Neural cell (in vitro differentiated cells): ENCODE results near the gene PSMG4. TPM values are rescaled to one million over a fixed set of nuclear protein-coding genes. Genes with fewer than 3 reads are reported as not detected.

ENCODE experiments used
- H2AFZ ChIP-seq: fragments of 200-600, 300-800 bp; sonication (generic), shearing (Covaris generic); 2 replicates; pipeline ENCODE4 v1.6.0; 2014; ENCODE audit warnings: low read depth, mild to moderate bottlenecking, antibody characterized with exemption, low read length, moderate library complexity
- H3F3A ChIP-seq: fragments of 200-600 bp; shearing (Covaris generic); 2 replicates; pipeline ENCODE4 v1.6.1; 2016; ENCODE audit warnings: mild to moderate bottlenecking, moderate library complexity, mixed read lengths, antibody characterized with exemption, low read length; ENCODE audit not compliant: insufficient read depth, poor library complexity, severe bottlenecking
- H3K27ac ChIP-seq: fragments of 200-600, 300-800 bp; sonication (generic), shearing (Covaris generic); 2 replicates; pipeline ENCODE4 v1.5.1; 2014; ENCODE audit warnings: mild to moderate bottlenecking, low read length, moderate library complexity
- H3K27me3 ChIP-seq: fragments of 300-800, 200-600 bp; sonication (generic), shearing (Covaris generic); 2 replicates; pipeline ENCODE4 v1.6.0; 2014; ENCODE audit warnings: mild to moderate bottlenecking, low read depth, low read length, moderate library complexity; ENCODE audit not compliant: insufficient read depth
- H3K36me3 ChIP-seq: fragments of 300-800, 200-600 bp; sonication (generic), shearing (Covaris generic); 2 replicates; pipeline ENCODE4 v1.5.1; 2014; ENCODE audit warnings: mild to moderate bottlenecking, antibody characterized with exemption, low read length, moderate library complexity; ENCODE audit not compliant: insufficient read depth
- H3K4me2 ChIP-seq: fragments of 300-800, 200-600 bp; sonication (generic), shearing (Covaris generic); 2 replicates; pipeline ENCODE4 v1.6.0; 2014; ENCODE audit warnings: mild to moderate bottlenecking, low read length
- H3K4me3 ChIP-seq: fragments of 300-800, 200-600 bp; sonication (generic), shearing (Covaris generic); 2 replicates; pipeline ENCODE4 v1.5.1; 2014; ENCODE audit warnings: mild to moderate bottlenecking, low read length, moderate library complexity
- H3K79me2 ChIP-seq: fragments of 200-600 bp; shearing (Covaris generic); replicated peaks from 2 replicates; pipeline ENCODE4 v1.6.0; 2014; ENCODE audit warnings: mild to moderate bottlenecking, low read length, moderate library complexity; ENCODE audit not compliant: insufficient read depth
- H3K9ac ChIP-seq: fragments of 300-800, 200-600 bp; sonication (generic), shearing (Covaris generic); 2 replicates; pipeline ENCODE4 v1.6.1; 2016; ENCODE audit warnings: mild to moderate bottlenecking, low read length, mixed read lengths
- H3K9me2 ChIP-seq: fragments of 200-600 bp; shearing (Covaris generic); 2 replicates; pipeline ENCODE4 v1.6.1; 2016; ENCODE audit warnings: mild to moderate bottlenecking, low read length, mixed read lengths; ENCODE audit not compliant: insufficient read depth
- H3K9me3 ChIP-seq: fragments of 200-600, 300-800 bp; sonication (generic), shearing (Covaris generic); 2 replicates; pipeline ENCODE4 v1.6.1; 2016; ENCODE audit warnings: mild to moderate bottlenecking, mixed run types, low read length, moderate library complexity, mixed read lengths
- H4K20me1 ChIP-seq: fragments of 200-600 bp; shearing (Covaris generic); 2 replicates; pipeline ENCODE4 v1.6.1; 2016; ENCODE audit warnings: mild to moderate bottlenecking, mixed run types; ENCODE audit not compliant: insufficient read depth
- EP300 ChIP-seq: fragments of 450-650 bp; conservative IDR thresholded peaks from 2 replicates; pipeline ENCODE4 v1.6.1; 2014; ENCODE audit warnings: antibody characterized with exemption, mild to moderate bottlenecking, moderate library complexity; ENCODE audit not compliant: poor library complexity, severe bottlenecking
- EZH2 ChIP-seq: fragments of 200-600, 300-800 bp; shearing (Covaris generic), sonication (generic); IDR thresholded peaks from 2 replicates; pipeline ENCODE4 v1.6.1; 2014; ENCODE audit warnings: antibody characterized with exemption, low read length, borderline replicate concordance, mild to moderate bottlenecking; ENCODE audit not compliant: insufficient read depth, poor library complexity, severe bottlenecking
- MXI1 ChIP-seq: fragments of 450-650 bp; conservative IDR thresholded peaks from 2 replicates; pipeline ENCODE4 v1.6.1; 2014; ENCODE audit warnings: antibody characterized with exemption, mild to moderate bottlenecking; ENCODE audit not compliant: poor library complexity, severe bottlenecking
- POLR2AphosphoS5 ChIP-seq: IDR thresholded peaks from 2 replicates; pipeline ENCODE4 v1.6.1; 2012
- RAD21 ChIP-seq: fragments of 450-650 bp; conservative IDR thresholded peaks from 2 replicates; pipeline ENCODE4 v1.6.1; 2014; ENCODE audit warnings: antibody characterized with exemption, mild to moderate bottlenecking, moderate library complexity
- SMC3 ChIP-seq: fragments of 450-650 bp; conservative IDR thresholded peaks from 2 replicates; pipeline ENCODE4 v1.6.1; 2014; ENCODE audit warnings: antibody characterized with exemption, mild to moderate bottlenecking, moderate library complexity; ENCODE audit not compliant: poor library complexity
- TAF1 ChIP-seq: IDR thresholded peaks from 2 replicates; pipeline ENCODE4 v1.6.1; 2012; ENCODE audit warnings: low read depth
- polyA plus RNA-seq: library from polyadenylated mRNA; depleted of rRNA; stranded (reverse); fragments of >200 nt; gene quantifications from 2 replicates; pipeline ENCODE4 v1.2.3, GENCODE V29; 2014
- TF ChIP-seq, protein P1 (sequence below): fragments of 450-650 bp; IDR thresholded peaks from 2 replicates; pipeline ENCODE4 v1.5.1; 2014; ENCODE audit warnings: antibody characterized with exemption, mild to moderate bottlenecking, moderate library complexity; ENCODE audit not compliant: poor library complexity, severe bottlenecking
- TF ChIP-seq, protein P2 (sequence below): IDR thresholded peaks from 2 replicates; pipeline ENCODE4 v1.6.1; 2012; ENCODE audit warnings: borderline replicate concordance

The PSMG4 gene
- polyA plus RNA-seq, 1 donor from 2014 or later, result 52.0 TPM

DNA sequence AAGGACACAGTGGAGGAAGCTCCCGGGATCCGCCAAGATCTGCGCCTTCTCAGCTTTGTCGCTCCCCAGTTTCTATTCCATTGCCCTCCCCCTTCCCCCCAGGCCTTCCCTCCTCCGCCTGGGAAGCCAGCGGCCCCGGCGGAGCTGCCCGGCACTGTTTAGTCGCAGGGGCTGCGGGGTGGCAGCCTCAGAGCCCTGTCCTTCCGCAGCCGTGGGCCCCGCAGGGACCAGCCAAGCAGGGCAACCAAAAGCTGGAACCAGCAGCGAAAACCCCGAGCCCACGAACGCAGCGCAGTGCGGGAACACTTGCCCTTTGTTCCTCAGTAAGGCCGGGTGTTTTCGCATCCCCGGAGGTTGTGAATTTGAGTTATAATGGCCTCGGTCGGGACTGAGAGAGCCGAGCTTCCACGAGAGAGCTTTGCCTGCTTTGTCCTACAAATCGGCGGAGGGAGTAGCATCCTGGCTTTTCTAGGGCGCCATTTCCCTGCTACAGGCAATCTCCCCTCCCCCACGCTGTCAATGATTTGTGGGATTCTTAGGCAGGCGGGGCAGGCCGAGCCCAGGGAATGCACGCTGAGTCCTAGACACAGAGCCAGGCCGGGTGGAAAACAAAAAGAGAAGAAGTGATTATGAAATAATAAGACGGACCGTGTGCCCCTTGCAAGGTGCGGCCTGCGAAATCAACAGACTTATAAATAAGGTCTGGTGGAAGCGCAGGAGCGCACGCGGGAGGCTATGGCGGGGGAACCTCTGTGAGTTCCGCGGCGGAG is 27.3 kb upstream of the PSMG4 start:
- H3K4me2 ChIP-seq, result peak overlapping the region; percentile 100
- peak overlapping the region; percentile 100 for H3K27ac ChIP-seq
- H3K36me3 ChIP-seq, result no peaks in the 10 kb centered on the region
- no peak overlapping the region for H2AFZ ChIP-seq
- H3F3A ChIP-seq, result peaks cover 15% of the 10 kb centered on the region
- H3K9me2 ChIP-seq, result no peaks in the 10 kb centered on the region
- H3K4me3 ChIP-seq, result peak overlapping the region; percentile 82
- H3K9me3 ChIP-seq, result no peaks in the 10 kb centered on the region
- H3K27me3 ChIP-seq, result no peaks in the 10 kb centered on the region
- peaks cover 10% of the 10 kb centered on the region for H4K20me1 ChIP-seq
- peak overlapping the region; percentile 100 for H3K9ac ChIP-seq
- TF ChIP-seq TAF1 (peak; percentile 99), RAD21 (peak; percentile 30), EP300 (peak; percentile 62), SMC3 (peak; percentile 38), POLR2AphosphoS5 (peak; percentile 96), MXI1 (peak; percentile 76), EZH2 (no peak)
- TF ChIP-seq, protein P1, sequence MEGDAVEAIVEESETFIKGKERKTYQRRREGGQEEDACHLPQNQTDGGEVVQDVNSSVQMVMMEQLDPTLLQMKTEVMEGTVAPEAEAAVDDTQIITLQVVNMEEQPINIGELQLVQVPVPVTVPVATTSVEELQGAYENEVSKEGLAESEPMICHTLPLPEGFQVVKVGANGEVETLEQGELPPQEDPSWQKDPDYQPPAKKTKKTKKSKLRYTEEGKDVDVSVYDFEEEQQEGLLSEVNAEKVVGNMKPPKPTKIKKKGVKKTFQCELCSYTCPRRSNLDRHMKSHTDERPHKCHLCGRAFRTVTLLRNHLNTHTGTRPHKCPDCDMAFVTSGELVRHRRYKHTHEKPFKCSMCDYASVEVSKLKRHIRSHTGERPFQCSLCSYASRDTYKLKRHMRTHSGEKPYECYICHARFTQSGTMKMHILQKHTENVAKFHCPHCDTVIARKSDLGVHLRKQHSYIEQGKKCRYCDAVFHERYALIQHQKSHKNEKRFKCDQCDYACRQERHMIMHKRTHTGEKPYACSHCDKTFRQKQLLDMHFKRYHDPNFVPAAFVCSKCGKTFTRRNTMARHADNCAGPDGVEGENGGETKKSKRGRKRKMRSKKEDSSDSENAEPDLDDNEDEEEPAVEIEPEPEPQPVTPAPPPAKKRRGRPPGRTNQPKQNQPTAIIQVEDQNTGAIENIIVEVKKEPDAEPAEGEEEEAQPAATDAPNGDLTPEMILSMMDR, result no peak
- TF ChIP-seq, protein P2, sequence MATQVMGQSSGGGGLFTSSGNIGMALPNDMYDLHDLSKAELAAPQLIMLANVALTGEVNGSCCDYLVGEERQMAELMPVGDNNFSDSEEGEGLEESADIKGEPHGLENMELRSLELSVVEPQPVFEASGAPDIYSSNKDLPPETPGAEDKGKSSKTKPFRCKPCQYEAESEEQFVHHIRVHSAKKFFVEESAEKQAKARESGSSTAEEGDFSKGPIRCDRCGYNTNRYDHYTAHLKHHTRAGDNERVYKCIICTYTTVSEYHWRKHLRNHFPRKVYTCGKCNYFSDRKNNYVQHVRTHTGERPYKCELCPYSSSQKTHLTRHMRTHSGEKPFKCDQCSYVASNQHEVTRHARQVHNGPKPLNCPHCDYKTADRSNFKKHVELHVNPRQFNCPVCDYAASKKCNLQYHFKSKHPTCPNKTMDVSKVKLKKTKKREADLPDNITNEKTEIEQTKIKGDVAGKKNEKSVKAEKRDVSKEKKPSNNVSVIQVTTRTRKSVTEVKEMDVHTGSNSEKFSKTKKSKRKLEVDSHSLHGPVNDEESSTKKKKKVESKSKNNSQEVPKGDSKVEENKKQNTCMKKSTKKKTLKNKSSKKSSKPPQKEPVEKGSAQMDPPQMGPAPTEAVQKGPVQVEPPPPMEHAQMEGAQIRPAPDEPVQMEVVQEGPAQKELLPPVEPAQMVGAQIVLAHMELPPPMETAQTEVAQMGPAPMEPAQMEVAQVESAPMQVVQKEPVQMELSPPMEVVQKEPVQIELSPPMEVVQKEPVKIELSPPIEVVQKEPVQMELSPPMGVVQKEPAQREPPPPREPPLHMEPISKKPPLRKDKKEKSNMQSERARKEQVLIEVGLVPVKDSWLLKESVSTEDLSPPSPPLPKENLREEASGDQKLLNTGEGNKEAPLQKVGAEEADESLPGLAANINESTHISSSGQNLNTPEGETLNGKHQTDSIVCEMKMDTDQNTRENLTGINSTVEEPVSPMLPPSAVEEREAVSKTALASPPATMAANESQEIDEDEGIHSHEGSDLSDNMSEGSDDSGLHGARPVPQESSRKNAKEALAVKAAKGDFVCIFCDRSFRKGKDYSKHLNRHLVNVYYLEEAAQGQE, result peak; percentile 96
- peaks cover 82% of the 10 kb centered on the region for H3K79me2 ChIP-seq

DNA sequence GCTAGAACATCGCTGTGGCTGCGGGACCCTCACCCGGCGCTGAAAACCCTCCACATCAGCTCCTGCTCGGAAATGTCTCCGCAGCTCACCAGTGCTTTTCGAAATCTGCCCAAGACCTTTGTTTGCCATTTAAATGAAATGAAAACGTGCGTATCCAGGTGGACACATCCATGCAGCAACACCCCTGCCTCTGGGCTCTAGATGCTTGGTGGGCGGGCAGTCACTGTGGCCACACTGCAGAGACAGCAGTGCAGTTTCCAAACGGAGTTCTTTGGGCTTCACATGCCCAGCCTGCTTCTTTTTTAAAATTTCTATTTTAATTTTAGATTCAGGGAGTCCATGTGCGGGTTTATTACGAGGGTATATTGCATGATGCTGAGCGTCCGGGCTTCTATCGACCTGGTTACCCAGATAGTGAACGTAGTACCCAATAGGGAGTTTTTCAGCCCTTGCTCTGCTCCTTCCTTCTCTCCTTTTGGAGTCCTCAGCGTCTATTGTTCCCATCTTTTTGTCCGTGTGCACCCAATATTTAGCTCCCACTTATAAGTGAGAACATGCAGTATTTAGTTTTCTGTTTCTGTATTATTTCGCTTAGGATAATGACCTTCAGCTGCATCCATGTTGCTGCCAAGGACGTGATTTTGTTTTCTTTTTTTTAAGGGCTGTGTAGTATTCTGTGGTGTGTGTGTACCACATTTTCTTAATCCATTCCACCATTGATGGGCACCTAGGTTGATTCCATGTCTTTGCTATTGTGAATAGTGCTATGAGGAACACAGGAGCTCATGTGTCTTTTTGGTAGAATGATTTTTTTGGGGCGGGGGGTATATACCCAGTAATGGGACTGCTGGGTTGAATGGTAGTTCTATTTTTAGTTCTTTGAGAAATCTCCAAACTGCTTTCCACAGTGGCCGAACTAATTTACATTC is 26.5 kb upstream of the PSMG4 start:
- Histone ChIP-seq H3K9me2 (no peaks in the 10 kb centered on the region), H3K9ac (peak overlapping the region; percentile 100), H3K27ac (peak overlapping the region; percentile 100), H4K20me1 (peaks cover 1% of the 10 kb centered on the region), H3K4me3 (peak overlapping the region; percentile 82), H2AFZ (no peak overlapping the region), H3F3A (peaks cover 12% of the 10 kb centered on the region), H3K27me3 (no peaks in the 10 kb centered on the region), H3K36me3 (no peaks in the 10 kb centered on the region), H3K79me2 (peaks cover 81% of the 10 kb centered on the region), H3K4me2 (peak overlapping the region; percentile 100), H3K9me3 (no peaks in the 10 kb centered on the region)
- TF ChIP-seq, protein P2, result no peak
- TF ChIP-seq EP300, result no peak
- TF ChIP-seq TAF1, result peak; percentile 32
- peak; percentile 31 for TF ChIP-seq MXI1
